HepG2 (cell line): ENCODE results near the gene ZDHHC14.

Source experiments
- AHR ChIP-seq: IDR thresholded peaks from 2 replicates; pipeline ENCODE4 v1.6.1; 2018; ENCODE audit warnings: missing genetic modification reagents, missing compliant biosample characterization
- CBX2 ChIP-seq, 2 experiments: fragments of 200-600 bp in 1 of 2; sonication (generic); formaldehyde crosslinking in 1 of 2; IDR thresholded peaks; 2 replicates each; pipeline versions ENCODE4 v1.7.0 to v1.8.1; 2018 to 2022; ENCODE audit warnings: low read depth in 2 of 2, low read length in 1 of 2, mild to moderate bottlenecking in 1 of 2, missing genetic modification reagents in 1 of 2
- MAX ChIP-seq: IDR thresholded peaks from 2 replicates; pipeline ENCODE4 v1.6.1; 2012; ENCODE audit warnings: inconsistent platforms
- MAZ ChIP-seq, 2 experiments: sonication (generic) in 1 of 2; formaldehyde crosslinking in 1 of 2; IDR thresholded peaks; 2 replicates each; pipeline versions ENCODE4 v1.5.0 to v1.6.1; 2012 to 2020; ENCODE audit warnings: low read depth in 2 of 2, mild to moderate bottlenecking in 2 of 2, borderline replicate concordance in 1 of 2, improper control_type of control experiment in 1 of 2, low read length in 1 of 2, missing genetic modification reagents in 1 of 2, moderate library complexity in 1 of 2
- MXD4 ChIP-seq: IDR thresholded peaks from 2 replicates; pipeline ENCODE4 v1.6.1; 2016; ENCODE audit warnings: mild to moderate bottlenecking, missing biosample characterization, missing genetic modification reagents
- POLR2A ChIP-seq, 2 experiments: IDR thresholded peaks; 2 replicates each; pipeline ENCODE4 v1.6.1; 2011; ENCODE audit warnings: low read depth in 2 of 2, low read length in 2 of 2, mild to moderate bottlenecking in 1 of 2, moderate library complexity in 1 of 2; ENCODE audit not compliant: insufficient read depth in 1 of 2
- SP4 ChIP-seq: sonication (generic); formaldehyde crosslinking; IDR thresholded peaks from 2 replicates; pipeline ENCODE4 v1.8.1; 2023; ENCODE audit warnings: mild to moderate bottlenecking, missing genetic modification reagents
- ZNF17 ChIP-seq: sonication (generic); formaldehyde crosslinking; IDR thresholded peaks from 2 replicates; pipeline ENCODE4 v1.5.0; 2020; ENCODE audit warnings: mild to moderate bottlenecking, missing genetic modification reagents
- ZNF441 ChIP-seq: sonication (generic); formaldehyde crosslinking; IDR thresholded peaks from 2 replicates; pipeline ENCODE4 v1.7.0; 2021; ENCODE audit warnings: missing genetic modification reagents, borderline replicate concordance
- ZSCAN30 ChIP-seq: sonication (generic); formaldehyde crosslinking; IDR thresholded peaks from 2 replicates; pipeline ENCODE4 v1.5.0; 2020; ENCODE audit warnings: mild to moderate bottlenecking, missing genetic modification reagents
- TF ChIP-seq, protein P1 (sequence below): sonication (generic); formaldehyde crosslinking; IDR thresholded peaks from 2 replicates; pipeline ENCODE4 v1.8.1; 2022; ENCODE audit warnings: low read depth, mild to moderate bottlenecking, missing genetic modification reagents
- TF ChIP-seq, protein P2 (sequence below): sonication (generic); formaldehyde crosslinking; IDR thresholded peaks from 2 replicates; pipeline ENCODE4 v1.5.0; 2020; ENCODE audit warnings: mild to moderate bottlenecking, missing genetic modification reagents, moderate library complexity
- TF ChIP-seq, protein P3 (sequence below): sonication (generic); formaldehyde crosslinking; IDR thresholded peaks from 2 replicates; pipeline ENCODE4 v1.8.0; 2022; ENCODE audit warnings: mild to moderate bottlenecking, missing genetic modification reagents, borderline replicate concordance

DNA sequence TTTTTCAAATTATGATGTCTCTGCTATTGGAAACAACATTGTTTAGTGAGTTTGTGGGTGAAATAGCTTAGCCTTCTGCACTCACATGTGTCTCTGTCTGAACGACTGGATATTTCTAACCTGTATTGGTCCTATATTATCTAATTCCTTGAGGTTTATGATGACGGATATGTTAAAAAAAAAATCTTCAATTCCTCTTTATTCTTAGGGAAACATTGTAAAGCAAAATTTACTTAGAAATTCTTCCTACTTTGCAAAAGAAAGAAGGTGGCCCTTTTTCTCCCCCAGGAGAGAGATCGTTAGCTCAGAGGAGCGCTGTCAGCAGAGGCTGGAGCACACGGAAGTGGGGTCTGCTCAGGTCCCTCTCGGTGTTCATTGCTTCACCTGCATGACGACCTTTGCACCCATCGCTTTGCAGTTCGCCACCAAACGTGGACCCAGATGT lies 149.8 kb downstream of the ZDHHC14 start:
- TF ChIP-seq, protein P1, sequence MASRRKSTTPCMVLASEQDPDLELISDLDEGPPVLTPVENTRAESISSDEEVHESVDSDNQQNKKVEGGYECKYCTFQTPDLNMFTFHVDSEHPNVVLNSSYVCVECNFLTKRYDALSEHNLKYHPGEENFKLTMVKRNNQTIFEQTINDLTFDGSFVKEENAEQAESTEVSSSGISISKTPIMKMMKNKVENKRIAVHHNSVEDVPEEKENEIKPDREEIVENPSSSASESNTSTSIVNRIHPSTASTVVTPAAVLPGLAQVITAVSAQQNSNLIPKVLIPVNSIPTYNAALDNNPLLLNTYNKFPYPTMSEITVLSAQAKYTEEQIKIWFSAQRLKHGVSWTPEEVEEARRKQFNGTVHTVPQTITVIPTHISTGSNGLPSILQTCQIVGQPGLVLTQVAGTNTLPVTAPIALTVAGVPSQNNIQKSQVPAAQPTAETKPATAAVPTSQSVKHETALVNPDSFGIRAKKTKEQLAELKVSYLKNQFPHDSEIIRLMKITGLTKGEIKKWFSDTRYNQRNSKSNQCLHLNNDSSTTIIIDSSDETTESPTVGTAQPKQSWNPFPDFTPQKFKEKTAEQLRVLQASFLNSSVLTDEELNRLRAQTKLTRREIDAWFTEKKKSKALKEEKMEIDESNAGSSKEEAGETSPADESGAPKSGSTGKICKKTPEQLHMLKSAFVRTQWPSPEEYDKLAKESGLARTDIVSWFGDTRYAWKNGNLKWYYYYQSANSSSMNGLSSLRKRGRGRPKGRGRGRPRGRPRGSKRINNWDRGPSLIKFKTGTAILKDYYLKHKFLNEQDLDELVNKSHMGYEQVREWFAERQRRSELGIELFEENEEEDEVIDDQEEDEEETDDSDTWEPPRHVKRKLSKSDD (CRISPR knock-in tag): no peak; the same call in 1 of the 2 replicates
- TF ChIP-seq MAZ (IDR thresholded peaks at IDR 0.05; ENCODE audit: borderline replicate concordance, low read depth, low read length): no peak
- TF ChIP-seq MAZ (CRISPR knock-in tag; IDR thresholded peaks at IDR 0.05; ENCODE audit: low read depth): no peak
- TF ChIP-seq MAX: no peak
- no peak for TF ChIP-seq ZNF17 (CRISPR knock-in tag)
- TF ChIP-seq MXD4 (CRISPR knock-in tag): no peak
- TF ChIP-seq, protein P2, sequence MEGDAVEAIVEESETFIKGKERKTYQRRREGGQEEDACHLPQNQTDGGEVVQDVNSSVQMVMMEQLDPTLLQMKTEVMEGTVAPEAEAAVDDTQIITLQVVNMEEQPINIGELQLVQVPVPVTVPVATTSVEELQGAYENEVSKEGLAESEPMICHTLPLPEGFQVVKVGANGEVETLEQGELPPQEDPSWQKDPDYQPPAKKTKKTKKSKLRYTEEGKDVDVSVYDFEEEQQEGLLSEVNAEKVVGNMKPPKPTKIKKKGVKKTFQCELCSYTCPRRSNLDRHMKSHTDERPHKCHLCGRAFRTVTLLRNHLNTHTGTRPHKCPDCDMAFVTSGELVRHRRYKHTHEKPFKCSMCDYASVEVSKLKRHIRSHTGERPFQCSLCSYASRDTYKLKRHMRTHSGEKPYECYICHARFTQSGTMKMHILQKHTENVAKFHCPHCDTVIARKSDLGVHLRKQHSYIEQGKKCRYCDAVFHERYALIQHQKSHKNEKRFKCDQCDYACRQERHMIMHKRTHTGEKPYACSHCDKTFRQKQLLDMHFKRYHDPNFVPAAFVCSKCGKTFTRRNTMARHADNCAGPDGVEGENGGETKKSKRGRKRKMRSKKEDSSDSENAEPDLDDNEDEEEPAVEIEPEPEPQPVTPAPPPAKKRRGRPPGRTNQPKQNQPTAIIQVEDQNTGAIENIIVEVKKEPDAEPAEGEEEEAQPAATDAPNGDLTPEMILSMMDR (CRISPR knock-in tag): no peak
- TF ChIP-seq CBX2 (IDR thresholded peaks at IDR 0.05; ENCODE audit: low read depth, low read length): no peak
- no peak for TF ChIP-seq CBX2 (CRISPR knock-in tag; IDR thresholded peaks at IDR 0.05; ENCODE audit: low read depth)
- TF ChIP-seq, protein P3, sequence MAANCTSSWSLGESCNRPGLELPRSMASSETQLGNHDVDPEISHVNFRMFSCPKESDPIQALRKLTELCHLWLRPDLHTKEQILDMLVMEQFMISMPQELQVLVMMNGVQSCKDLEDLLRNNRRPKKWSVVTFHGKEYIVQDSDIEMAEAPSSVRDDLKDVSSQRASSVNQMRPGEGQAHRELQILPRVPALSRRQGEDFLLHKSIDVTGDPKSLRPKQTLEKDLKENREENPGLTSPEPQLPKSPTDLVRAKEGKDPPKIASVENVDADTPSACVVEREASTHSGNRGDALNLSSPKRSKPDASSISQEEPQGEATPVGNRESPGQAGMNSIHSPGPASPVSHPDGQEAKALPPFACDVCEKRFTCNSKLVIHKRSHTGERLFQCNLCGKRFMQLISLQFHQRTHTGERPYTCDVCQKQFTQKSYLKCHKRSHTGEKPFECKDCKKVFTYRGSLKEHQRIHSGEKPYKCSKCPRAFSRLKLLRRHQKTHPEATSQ (CRISPR knock-in tag): no peak
- TF ChIP-seq AHR: no peak
- TF ChIP-seq ZNF441: no peak; the same call in 1 of the 2 replicates
- no peak for TF ChIP-seq SP4 (CRISPR knock-in tag)
- no peak for TF ChIP-seq ZSCAN30 (CRISPR knock-in tag)
- peak in 1 of 2 experiments; percentile 23; a peak in 3 of 4 replicates for TF ChIP-seq POLR2A (IDR thresholded peaks at IDR 0.05; ENCODE audit: insufficient read depth in 1 of 2, low read depth in 2 of 2, low read length in 2 of 2)
